Activated CD4-positive, alpha-beta T cell treated with anti-CD3 and anti-CD28 coated beads, Interleukin-2, amount 50 U/mL, for 24 hours (primary cell): Measurements from ENCODE around the gene THRB.

ENCODE experiments used
- DNase-seq, 2 donors: peaks; one replicate each; pipeline ENCODE4 v3.0.0-alpha.2; 2020; ENCODE audit warnings: low read depth in 1 of 2, low spot score in 1 of 2

The THRB gene

GRCh38 chr3:24272875-24273274 lies 221.8 kb downstream of the THRB start:
- no peak for DNase-seq

- DNase-seq, result no peak
Observed at GRCh38 chr3:24272408-24272807, 222.2 kb downstream of the THRB start.

GRCh38 chr3:24271228-24271627 lies 223.4 kb downstream of the THRB start:
- DNase-seq, result no peak

- DNase-seq, result no peak
Observed at GRCh38 chr3:24270744-24271143, 223.9 kb downstream of the THRB start.

- no peak for DNase-seq
Observed at GRCh38 chr3:24270204-24270691, 224.4 kb downstream of the THRB start.

GRCh38 chr3:24264748-24265158 lies 229.9 kb downstream of the THRB start:
- DNase-seq, result no peak

- no peak for DNase-seq
Observed at GRCh38 chr3:24264011-24264410, 230.6 kb downstream of the THRB start.

GRCh38 chr3:24263069-24263668 lies 231.5 kb downstream of the THRB start:
- no peak for DNase-seq

GRCh38 chr3:24261521-24261920 lies 233.1 kb downstream of the THRB start:
- no peak for DNase-seq

GRCh38 chr3:24259901-24260512 lies 234.6 kb downstream of the THRB start:
- DNase-seq, result no peak

- DNase-seq, result no peak
Observed at GRCh38 chr3:24258727-24259600, 235.7 kb downstream of the THRB start.

GRCh38 chr3:24258260-24258659 lies 236.4 kb downstream of the THRB start:
- no peak for DNase-seq

GRCh38 chr3:24255414-24255813 lies 239.2 kb downstream of the THRB start:
- no peak for DNase-seq

GRCh38 chr3:24254649-24255048 lies 240.0 kb downstream of the THRB start:
- DNase-seq, result no peak

- no peak for DNase-seq
Observed at GRCh38 chr3:24253336-24253735, 241.3 kb downstream of the THRB start.

- DNase-seq, result no peak
Observed at GRCh38 chr3:24249523-24249922, 245.1 kb downstream of the THRB start.

- no peak for DNase-seq
Observed at GRCh38 chr3:24245056-24245455, 249.6 kb downstream of the THRB start.

- DNase-seq, result no peak
Observed at GRCh38 chr3:24244491-24244890, 250.2 kb downstream of the THRB start.

- DNase-seq, result no peak
Observed at GRCh38 chr3:24242012-24242698, 252.5 kb downstream of the THRB start.

- no peak for DNase-seq
Observed at GRCh38 chr3:24240306-24240705, 254.3 kb downstream of the THRB start.

- DNase-seq, result peak in 1 of 2 donors; percentile 12
Observed at GRCh38 chr3:24237971-24238706, 256.5 kb downstream of the THRB start.
